Measurements from ENCODE around the gene CFDP1.

Gene CFDP1

DNA sequence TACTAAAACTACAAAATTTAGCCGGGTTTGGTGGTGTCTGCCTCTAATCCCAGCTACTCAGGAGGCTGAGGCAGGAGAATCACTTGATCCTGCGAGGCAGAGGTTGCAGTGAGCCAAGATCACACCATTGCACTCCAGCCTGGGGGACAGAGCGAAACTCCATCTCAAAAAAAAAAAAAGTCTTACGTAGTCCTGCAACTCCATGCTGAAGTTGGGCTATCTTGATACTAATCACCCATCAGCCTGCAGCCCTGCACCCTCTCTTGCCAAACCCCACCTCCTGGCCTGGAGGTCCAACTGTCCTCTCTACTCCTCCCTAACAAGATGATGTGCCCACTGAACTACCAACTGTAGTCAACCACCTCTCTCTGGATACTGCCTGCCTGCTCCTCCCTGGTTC lies 26.4 kb upstream of the CFDP1 start:
- Histone ChIP-seq H3K9me3 (ENCODE audit: low read length) (no peaks in the 10 kb centered on the region), H3K36me3 (ENCODE audit: insufficient read depth, low read length) (no peaks in the 10 kb centered on the region), H3K4me3 (ENCODE audit: low read depth, low read length, poor library complexity, severe bottlenecking) (no peak overlapping the region), H3K4me2 (ENCODE audit: low read length) (no peak overlapping the region), H3F3A (ENCODE audit: insufficient read depth, low read length) (no peaks in the 10 kb centered on the region), H3K27me3 (ENCODE audit: insufficient read depth, low read length) (no peaks in the 10 kb centered on the region), H3K4me1 (ENCODE audit: insufficient read depth, low read length, severe bottlenecking) (peaks cover 30% of the 10 kb centered on the region), H3K79me2 (ENCODE audit: insufficient read depth, low read length) (peaks cover 23% of the 10 kb centered on the region), H2AFZ (ENCODE audit: low read length) (no peak overlapping the region), H3K27ac (ENCODE audit: low read depth, low read length, poor library complexity, severe bottlenecking) (no peak overlapping the region), H3K9me2 (ENCODE audit: low read depth, low read length) (no peaks in the 10 kb centered on the region), H4K20me1 (ENCODE audit: insufficient read depth, low read length) (no peaks in the 10 kb centered on the region), H3K9ac (ENCODE audit: low read length) (no peak overlapping the region)
- TF ChIP-seq, protein P1, sequence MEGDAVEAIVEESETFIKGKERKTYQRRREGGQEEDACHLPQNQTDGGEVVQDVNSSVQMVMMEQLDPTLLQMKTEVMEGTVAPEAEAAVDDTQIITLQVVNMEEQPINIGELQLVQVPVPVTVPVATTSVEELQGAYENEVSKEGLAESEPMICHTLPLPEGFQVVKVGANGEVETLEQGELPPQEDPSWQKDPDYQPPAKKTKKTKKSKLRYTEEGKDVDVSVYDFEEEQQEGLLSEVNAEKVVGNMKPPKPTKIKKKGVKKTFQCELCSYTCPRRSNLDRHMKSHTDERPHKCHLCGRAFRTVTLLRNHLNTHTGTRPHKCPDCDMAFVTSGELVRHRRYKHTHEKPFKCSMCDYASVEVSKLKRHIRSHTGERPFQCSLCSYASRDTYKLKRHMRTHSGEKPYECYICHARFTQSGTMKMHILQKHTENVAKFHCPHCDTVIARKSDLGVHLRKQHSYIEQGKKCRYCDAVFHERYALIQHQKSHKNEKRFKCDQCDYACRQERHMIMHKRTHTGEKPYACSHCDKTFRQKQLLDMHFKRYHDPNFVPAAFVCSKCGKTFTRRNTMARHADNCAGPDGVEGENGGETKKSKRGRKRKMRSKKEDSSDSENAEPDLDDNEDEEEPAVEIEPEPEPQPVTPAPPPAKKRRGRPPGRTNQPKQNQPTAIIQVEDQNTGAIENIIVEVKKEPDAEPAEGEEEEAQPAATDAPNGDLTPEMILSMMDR (IDR thresholded peaks at IDR 0.05; ENCODE audit: low read length) = no peak
- no peak for TF ChIP-seq EZH2 (IDR thresholded peaks at IDR 0.05; ENCODE audit: borderline replicate concordance, low read length)

DNA sequence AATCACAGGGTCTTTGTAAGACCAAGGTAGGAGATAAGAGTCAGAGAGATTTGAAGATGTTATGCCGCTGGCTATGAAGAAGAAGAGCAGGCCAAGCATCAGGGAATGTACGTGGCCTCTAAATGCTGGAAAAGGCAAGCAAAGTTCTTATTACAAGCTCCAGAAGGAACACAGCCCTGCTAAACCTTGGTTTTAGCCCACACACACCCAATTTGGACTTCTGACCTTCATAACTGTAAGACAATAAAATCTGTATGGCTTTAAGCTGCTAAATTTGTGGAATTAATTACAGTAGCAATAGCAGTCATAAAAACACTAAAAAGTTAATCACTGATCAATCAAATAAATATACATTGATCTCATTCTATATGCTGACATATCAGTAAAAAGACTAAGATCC lies 25.1 kb upstream of the CFDP1 start:
- TF ChIP-seq, protein P1 (IDR thresholded peaks at IDR 0.05; ENCODE audit: low read length) = no peak
- TF ChIP-seq EZH2 (IDR thresholded peaks at IDR 0.05; ENCODE audit: borderline replicate concordance, low read length) = no peak
- H3K79me2 ChIP-seq (ENCODE audit: insufficient read depth, low read length) = peaks cover 31% of the 10 kb centered on the region
- H3K4me2 ChIP-seq (ENCODE audit: low read length) = no peak overlapping the region
- H3K9me2 ChIP-seq (ENCODE audit: low read depth, low read length) = no peaks in the 10 kb centered on the region
- H3F3A ChIP-seq (ENCODE audit: insufficient read depth, low read length) = no peaks in the 10 kb centered on the region
- H3K27me3 ChIP-seq (ENCODE audit: insufficient read depth, low read length) = no peaks in the 10 kb centered on the region
- H3K4me3 ChIP-seq (ENCODE audit: low read depth, low read length, poor library complexity, severe bottlenecking) = no peak overlapping the region
- no peak overlapping the region for H2AFZ ChIP-seq (ENCODE audit: low read length)
- peaks cover 29% of the 10 kb centered on the region for H3K4me1 ChIP-seq (ENCODE audit: insufficient read depth, low read length, severe bottlenecking)
- no peaks in the 10 kb centered on the region for H4K20me1 ChIP-seq (ENCODE audit: insufficient read depth, low read length)
- no peak overlapping the region for H3K9ac ChIP-seq (ENCODE audit: low read length)
- no peaks in the 10 kb centered on the region for H3K36me3 ChIP-seq (ENCODE audit: insufficient read depth, low read length)
- H3K9me3 ChIP-seq (ENCODE audit: low read length) = no peaks in the 10 kb centered on the region
- H3K27ac ChIP-seq (ENCODE audit: low read depth, low read length, poor library complexity, severe bottlenecking) = no peak overlapping the region

DNA sequence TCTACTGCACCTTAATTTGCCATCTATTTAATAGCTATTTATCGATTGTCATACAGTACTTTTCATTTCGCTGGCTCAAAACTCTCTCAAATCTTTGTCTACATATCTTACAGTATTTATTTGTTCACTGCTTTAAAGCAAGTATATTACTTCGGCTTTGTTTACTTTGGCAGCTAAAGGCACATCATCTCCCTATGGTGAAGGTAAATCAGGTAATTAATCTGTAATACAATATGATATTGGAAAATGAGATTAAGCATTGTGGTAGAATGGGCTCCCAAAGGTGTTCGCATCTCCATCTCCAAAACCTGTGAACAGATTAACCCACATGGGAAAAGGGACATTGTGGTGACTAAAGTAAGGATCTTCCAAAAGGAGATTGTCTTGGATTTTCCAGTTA lies 24.7 kb upstream of the CFDP1 start:
- Histone ChIP-seq H2AFZ (ENCODE audit: low read length) (no peak overlapping the region), H3K36me3 (ENCODE audit: insufficient read depth, low read length) (no peaks in the 10 kb centered on the region), H3K9me3 (ENCODE audit: low read length) (no peaks in the 10 kb centered on the region), H3K27ac (ENCODE audit: low read depth, low read length, poor library complexity, severe bottlenecking) (no peak overlapping the region), H3K27me3 (ENCODE audit: insufficient read depth, low read length) (no peaks in the 10 kb centered on the region), H3K4me3 (ENCODE audit: low read depth, low read length, poor library complexity, severe bottlenecking) (no peak overlapping the region), H3K4me2 (ENCODE audit: low read length) (no peak overlapping the region), H3K79me2 (ENCODE audit: insufficient read depth, low read length) (peaks cover 31% of the 10 kb centered on the region), H3K4me1 (ENCODE audit: insufficient read depth, low read length, severe bottlenecking) (peaks cover 25% of the 10 kb centered on the region), H3K9ac (ENCODE audit: low read length) (no peak overlapping the region), H3F3A (ENCODE audit: insufficient read depth, low read length) (no peaks in the 10 kb centered on the region), H4K20me1 (ENCODE audit: insufficient read depth, low read length) (no peaks in the 10 kb centered on the region), H3K9me2 (ENCODE audit: low read depth, low read length) (no peaks in the 10 kb centered on the region)
- TF ChIP-seq, protein P1 (IDR thresholded peaks at IDR 0.05; ENCODE audit: low read length) = no peak
- no peak for TF ChIP-seq EZH2 (IDR thresholded peaks at IDR 0.05; ENCODE audit: borderline replicate concordance, low read length)

Data from OCI-LY1 (cell line).